NCI-H2227 (cell line): ENCODE measurements around the gene PLPPR2.
"Not testable (repeated sequence)": the region's sequence is repeated elsewhere in the genome, so short reads cannot be mapped to it uniquely, and the experiment has no call there.

Source experiments
- DNase-seq: peaks from one replicate; lab custom pipeline; 2025; ENCODE audit not compliant: unreplicated experiment; lab: John Stamatoyannopoulos, UW

PLPPR2 gene

DNA sequence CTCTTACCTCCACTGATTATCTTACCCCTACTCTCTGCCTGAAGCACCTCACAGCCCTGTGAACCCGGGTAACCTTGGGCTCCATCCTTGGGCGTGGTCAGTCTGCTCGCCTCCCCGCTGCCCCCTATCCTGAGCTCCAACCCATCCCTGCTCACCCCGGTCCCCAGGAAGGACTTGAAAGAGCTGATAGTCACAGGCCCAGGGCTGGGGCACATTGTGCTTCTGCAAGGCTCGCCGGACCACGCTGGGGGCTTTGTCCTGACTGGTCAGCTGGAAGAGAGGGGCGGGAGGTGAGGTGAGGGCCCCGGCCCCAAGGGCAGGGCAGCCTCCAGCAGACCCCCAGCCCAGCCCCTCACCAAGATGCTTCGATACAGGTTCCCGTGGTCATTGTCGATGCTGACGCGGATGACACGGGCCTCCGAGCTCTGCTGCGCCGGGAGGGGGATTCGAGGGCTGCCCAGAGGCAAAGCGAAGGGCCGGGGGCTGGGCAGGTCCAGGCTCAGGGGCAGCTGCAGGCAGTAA lies 41.9 kb downstream of the PLPPR2 start:
- DNase-seq = no peak

DNA sequence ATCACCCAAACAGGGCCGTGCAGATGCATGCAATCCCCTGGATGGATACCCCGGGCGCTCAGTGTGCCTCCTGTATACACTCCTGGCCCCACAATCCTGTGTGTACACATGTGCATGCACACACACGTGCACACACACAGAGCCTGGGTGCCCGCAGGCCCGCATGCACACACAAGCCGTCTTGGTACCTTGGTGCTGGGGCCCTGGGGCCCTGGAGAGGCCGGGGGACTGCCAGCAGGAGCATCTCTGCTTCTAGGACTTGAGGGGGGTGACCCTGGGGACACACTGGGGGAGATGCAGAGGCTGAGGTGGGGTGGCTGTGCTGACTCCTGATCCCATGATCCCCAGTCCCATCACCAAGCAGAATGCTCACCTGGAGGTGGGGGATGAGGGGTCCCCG lies 44.4 kb downstream of the PLPPR2 start:
- DNase-seq = no peak

DNA sequence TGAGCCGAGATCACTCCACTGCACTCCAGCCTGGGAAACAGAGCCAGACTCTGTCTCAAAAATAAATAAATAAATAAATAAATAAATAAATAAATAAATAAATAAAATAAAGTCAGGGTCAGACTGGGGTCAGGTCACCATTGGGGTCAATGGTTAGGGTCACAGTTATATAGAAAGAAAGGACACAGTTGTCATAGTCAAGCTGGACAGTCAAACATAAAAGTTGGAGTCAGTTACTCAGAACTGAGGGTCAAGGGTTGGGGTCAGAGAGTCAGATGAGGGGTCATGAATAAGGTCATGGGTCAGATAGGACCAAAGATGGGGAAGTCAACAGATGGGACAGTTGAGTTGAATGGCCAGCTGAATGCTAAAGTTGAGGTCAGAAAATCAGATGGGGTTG lies 45.6 kb downstream of the PLPPR2 start:
- DNase-seq = no peak

DNA sequence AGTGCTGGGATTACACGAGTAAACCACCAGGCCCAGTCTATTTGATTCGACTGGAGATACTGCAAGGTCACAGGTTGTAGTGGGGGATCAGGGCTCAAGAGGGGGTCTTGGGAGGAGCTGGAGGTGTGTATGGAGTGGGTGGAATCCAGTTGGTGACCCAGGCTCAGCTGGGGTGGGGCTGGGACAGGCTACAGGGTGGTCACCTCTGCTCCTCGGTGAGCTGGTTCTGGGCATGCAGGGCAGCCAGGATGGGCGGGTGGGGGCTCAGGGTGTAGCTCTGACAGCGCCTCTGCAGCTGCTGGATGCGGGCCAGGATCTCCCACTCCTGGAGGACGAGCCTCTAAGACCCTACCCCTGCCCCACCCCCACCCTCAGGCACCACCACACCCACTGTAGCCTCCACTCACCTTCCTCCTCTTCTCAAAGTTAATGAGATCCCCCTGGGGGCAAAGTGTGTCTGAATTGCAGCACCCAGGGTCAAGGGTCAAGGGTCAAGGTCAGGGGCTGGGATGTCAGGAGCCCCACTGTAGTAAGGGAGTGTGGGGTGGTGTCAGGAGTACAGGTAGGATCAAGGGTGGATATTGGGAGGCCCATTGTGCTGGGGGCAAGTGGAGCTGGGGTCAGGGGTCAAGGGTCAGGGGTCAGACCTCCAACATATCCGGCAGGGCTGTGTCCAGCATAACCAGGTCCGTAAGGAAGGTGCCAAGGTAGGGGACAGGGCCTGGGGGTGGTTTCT lies 46.7 kb downstream of the PLPPR2 start:
- no peak for DNase-seq

DNA sequence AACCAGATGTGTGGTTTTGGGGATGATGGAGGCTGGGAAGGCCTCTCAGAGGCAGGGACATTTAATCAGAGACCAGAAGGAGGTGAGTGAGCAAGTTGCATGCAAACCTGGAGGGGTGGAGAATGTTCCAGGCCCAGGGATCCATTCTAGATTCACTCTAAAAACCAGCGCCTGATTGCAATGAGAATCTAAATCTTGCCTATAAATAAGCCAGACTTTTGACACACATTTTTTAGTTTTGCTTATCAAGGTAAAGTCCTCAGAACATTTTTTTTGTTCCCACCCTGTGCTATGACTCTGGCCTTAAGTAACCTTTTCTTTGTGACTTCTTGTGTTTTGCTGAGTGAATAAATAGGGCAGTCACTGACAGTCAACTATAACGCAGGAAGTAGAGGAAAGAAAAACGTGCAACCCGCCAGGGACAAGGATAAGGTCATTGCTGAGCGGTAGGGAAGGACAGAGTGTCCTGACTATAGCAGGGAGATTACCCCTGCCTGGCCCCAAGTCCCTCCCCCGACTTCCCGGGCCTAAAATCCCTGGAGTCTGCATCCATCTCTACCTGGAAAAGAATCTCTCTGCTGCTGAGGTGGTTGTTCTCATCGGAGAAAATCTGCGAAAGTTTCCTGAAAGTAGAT lies 49.5 kb downstream of the PLPPR2 start:
- DNase-seq = no peak

DNA sequence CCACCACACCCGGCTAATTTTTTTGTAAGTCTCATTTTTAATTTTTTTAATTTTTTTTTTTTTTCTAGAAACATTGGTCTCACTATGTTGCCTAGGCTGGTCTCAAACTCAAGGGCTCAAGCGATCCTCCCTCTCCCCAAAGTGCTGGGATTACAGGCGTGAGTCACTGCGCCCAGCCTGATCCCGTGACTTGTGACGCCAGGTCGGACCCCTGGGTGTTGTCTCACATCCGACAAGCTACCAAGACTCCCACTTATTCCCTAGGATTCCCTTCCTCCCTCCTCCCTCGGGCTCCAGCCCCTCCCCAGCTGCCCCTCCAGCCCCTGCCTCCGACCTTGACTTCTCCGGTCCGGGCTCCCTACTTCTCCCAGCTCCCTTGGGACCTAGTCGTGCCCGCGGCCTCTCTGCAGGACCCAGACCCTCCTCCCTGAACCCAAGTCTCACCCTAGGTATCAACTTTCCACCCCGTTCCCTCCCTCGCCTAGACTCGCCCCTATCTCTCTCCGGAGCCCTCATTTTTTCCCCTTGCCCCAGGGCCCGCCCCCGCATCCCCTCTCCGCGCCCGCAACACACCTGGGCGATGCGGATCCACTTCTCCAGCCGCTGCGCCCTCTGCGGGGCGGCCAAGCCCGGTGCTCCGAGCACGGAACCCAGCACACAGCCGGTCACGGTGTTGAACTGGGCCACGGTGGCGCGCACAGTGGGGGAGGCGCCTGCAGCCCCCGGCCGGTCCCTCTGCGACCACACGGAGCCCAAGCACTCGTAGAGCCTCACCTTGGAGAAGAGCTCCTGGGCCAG lies 50.8 kb downstream of the PLPPR2 start:
- DNase-seq = no peak

DNA sequence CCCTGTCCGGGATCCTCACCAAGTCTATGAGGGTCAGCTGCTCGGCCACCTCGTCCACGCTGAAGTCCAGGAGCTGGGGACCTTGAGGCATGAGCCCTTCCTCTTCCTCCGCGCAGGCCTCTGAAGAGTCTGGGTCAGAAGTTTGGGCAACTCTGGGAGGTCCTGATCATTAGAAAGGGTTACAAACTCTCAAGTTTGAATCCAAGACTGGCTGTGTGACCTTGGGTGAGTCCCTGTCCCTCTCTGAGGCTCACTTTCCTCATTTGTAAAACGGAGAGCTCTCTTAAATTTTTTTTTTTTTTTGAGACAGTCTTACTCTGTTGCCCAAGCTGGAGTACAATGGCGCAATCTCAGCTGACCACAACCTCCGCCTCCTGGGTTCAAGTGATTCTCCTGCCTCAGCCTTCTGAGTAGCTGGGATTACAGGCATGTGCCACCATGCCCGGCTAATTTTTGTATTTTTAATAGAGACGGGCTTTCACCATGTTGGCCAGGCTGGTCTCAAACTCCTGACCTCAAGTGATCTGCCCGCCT lies 51.5 kb downstream of the PLPPR2 start:
- DNase-seq = not testable (repeated sequence)

DNA sequence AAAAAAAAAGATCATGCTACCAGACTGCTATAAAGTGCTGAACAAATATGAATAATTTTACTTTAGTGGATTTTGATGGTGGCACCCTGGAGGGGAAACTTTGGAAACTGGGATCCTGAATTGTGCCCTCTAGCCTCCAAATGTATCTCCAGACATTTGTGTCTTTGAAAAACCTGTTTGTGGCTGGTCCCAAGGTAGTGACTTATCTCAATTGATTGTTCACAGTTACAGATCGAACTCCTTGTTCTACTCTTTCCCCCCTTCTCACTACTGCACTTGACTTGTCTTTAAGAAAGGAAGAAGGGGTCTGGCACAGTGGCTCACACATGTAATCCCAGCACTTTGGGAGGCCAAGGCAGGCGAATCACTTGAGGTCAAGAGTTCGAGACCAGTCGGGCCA lies 53.4 kb downstream of the PLPPR2 start:
- DNase-seq = no peak

DNA sequence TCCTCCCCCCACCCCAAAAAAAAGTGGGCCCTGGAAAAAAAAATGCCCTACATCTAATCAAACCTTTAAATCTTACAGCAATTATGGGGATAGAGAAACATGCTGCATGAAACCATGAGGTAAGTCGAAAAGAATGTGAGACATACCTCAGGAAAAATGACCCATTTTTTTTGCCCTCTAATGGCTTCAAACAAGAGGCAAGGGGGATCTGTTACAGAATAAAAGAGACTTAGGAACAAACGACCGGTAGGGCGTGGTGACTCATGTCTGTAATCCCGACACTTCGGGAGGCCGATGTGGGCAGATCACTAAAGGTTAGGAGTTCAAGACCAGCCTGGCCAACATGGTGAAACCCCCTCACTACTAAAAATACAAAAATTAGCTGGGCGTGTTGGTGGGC lies 55.5 kb downstream of the PLPPR2 start:
- no peak for DNase-seq

DNA sequence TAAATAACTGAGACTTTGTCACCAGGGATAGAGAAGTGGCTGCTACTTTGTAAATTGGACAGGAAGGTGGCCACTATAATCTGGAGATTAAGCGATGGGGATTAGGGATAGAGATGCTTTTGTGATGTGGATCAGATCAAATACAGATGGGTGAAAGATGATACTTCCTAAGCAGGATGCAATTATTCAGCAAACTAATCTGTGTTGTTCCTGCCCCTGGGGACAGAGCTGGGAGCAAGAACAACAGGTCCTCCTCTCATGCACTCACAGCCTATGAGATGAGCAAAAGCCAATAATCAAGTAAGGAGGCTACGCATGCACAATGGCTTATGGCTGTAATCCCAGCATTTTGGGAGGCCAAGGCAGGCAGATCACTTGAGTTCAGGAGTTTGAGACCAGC lies 59.3 kb downstream of the PLPPR2 start:
- DNase-seq = no peak
